ENCODE results near the gene RSPH1.

RSPH1 gene

DNA sequence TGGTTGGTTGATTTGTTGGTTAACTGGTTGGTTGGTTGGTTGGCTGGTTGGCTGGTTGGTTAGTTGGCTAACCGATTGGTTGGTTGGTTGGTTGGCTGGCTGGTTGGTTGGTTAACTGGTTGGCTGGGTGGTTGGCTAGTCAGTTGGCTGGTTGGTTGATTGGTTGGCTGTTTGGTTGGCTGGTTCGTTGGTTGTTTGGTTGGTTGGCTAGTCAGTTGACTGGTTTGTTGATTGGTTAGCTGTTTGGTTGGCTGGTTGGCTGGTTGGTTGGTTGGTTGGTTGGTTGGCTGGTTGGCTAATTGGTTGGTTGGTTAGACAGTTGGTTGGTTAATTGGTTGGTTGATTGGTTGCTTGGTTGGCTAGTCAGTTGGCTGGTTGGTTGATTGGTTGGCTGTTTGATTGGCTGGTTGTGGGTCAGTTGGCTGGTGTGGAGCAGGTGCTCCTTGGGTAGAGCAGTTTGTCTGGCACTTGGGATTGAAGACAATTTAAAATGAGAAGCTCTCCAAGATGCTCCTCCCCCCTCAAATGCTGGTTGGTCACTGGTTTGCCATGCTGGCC lies 6.9 kb downstream of the RSPH1 start:
- ChIA-PET CTCF (no interaction called here), POLR2A (no interaction called here)
- TF ChIP-seq CTBP1 (IDR thresholded peaks at IDR 0.05; ENCODE audit: borderline replicate concordance): no peak
- TF ChIP-seq PKNOX1 (IDR thresholded peaks at IDR 0.05): no peak
- TF ChIP-seq LEF1 (IDR thresholded peaks at IDR 0.05; ENCODE audit: borderline replicate concordance): no peak
- no peak for TF ChIP-seq FOXK2 (IDR thresholded peaks at IDR 0.05)
- no peak for TF ChIP-seq SP1 (IDR thresholded peaks at IDR 0.05)
- TF ChIP-seq NFRKB (IDR thresholded peaks at IDR 0.05): no peak
- TF ChIP-seq L3MBTL2 (conservative IDR thresholded peaks at IDR 0.05): no peak
- TF ChIP-seq BHLHE40 (IDR thresholded peaks at IDR 0.05; ENCODE audit: borderline replicate concordance): no peak
- TF ChIP-seq TARDBP (IDR thresholded peaks at IDR 0.05): no peak
- no peak for TF ChIP-seq FOXM1 (IDR thresholded peaks at IDR 0.05; ENCODE audit: borderline replicate concordance)
- no peak for TF ChIP-seq ARNT (IDR thresholded peaks at IDR 0.05)
- no peak for TF ChIP-seq SUZ12 (IDR thresholded peaks at IDR 0.05)
- no peak for TF ChIP-seq ZNF384 (IDR thresholded peaks at IDR 0.05)
- no peak for TF ChIP-seq ELF4 (IDR thresholded peaks at IDR 0.05)
- no peak for TF ChIP-seq FOXA1 (IDR thresholded peaks at IDR 0.05)
- no peak for TF ChIP-seq HDGF (IDR thresholded peaks at IDR 0.05; ENCODE audit: borderline replicate concordance)
- DNase-seq (ENCODE audit: extremely low spot score): no peak

- DNase-seq (ENCODE audit: extremely low spot score): no peak
- ChIA-PET CTCF (no interaction called here), POLR2A (no interaction called here)
- TF ChIP-seq BHLHE40 (IDR thresholded peaks at IDR 0.05; ENCODE audit: borderline replicate concordance): no peak
- no peak for TF ChIP-seq ARNT (IDR thresholded peaks at IDR 0.05)
- no peak for TF ChIP-seq CTBP1 (IDR thresholded peaks at IDR 0.05; ENCODE audit: borderline replicate concordance)
- no peak for TF ChIP-seq SUZ12 (IDR thresholded peaks at IDR 0.05)
- TF ChIP-seq ZNF384 (IDR thresholded peaks at IDR 0.05): no peak
- no peak for TF ChIP-seq NFRKB (IDR thresholded peaks at IDR 0.05)
- TF ChIP-seq FOXM1 (IDR thresholded peaks at IDR 0.05; ENCODE audit: borderline replicate concordance): no peak
- TF ChIP-seq SP1 (IDR thresholded peaks at IDR 0.05): no peak
Measured at GRCh38 chr21:42486531-42486930, 9.5 kb downstream of the RSPH1 start.

DNA sequence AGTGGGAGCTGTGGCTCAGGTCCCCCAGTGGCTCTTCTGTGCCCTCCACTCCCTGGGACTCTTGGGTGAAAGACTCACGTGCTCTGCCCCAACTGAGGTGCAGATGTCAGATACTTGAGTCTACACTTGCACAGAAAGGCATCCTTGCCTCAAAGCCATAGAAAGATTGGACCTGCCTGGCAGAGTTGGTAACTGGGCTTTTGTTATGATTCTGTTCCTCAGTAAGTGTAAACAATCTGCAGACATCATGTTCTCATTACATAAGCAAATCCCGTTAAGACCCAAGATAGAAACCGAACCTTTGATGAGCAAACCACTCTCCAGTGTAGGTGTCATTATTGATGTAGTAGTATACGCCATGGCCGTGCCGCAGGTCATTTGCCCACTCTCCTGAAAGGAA lies 10.0 kb downstream of the RSPH1 start:
- CTCF ChIA-PET: no interaction called here
- TF ChIP-seq NFRKB (IDR thresholded peaks at IDR 0.05) (no peak), BHLHE40 (IDR thresholded peaks at IDR 0.05; ENCODE audit: borderline replicate concordance) (no peak), SUZ12 (IDR thresholded peaks at IDR 0.05) (no peak), FOXM1 (IDR thresholded peaks at IDR 0.05; ENCODE audit: borderline replicate concordance) (no peak), SP1 (IDR thresholded peaks at IDR 0.05) (no peak), FOXA1 (IDR thresholded peaks at IDR 0.05) (no peak), ELF4 (IDR thresholded peaks at IDR 0.05) (no peak), ZNF384 (IDR thresholded peaks at IDR 0.05) (no peak), TARDBP (IDR thresholded peaks at IDR 0.05) (no peak), LEF1 (IDR thresholded peaks at IDR 0.05; ENCODE audit: borderline replicate concordance) (no peak), CTBP1 (IDR thresholded peaks at IDR 0.05; ENCODE audit: borderline replicate concordance) (no peak), L3MBTL2 (conservative IDR thresholded peaks at IDR 0.05) (no peak), ARNT (IDR thresholded peaks at IDR 0.05) (no peak), PKNOX1 (IDR thresholded peaks at IDR 0.05) (no peak), FOXK2 (IDR thresholded peaks at IDR 0.05) (no peak), HDGF (IDR thresholded peaks at IDR 0.05; ENCODE audit: borderline replicate concordance) (no peak)
- no peak for DNase-seq (ENCODE audit: extremely low spot score)
- POLR2A ChIA-PET: no interaction called here

GRCh38 chr21:42484966-42485365 lies 11.1 kb downstream of the RSPH1 start:
- POLR2A ChIA-PET: no interaction called here
- CTCF ChIA-PET: no interaction called here
- no peak for DNase-seq (ENCODE audit: extremely low spot score)
- no peak for TF ChIP-seq HDGF (IDR thresholded peaks at IDR 0.05; ENCODE audit: borderline replicate concordance)
- no peak for TF ChIP-seq FOXA1 (IDR thresholded peaks at IDR 0.05)
- TF ChIP-seq FOXK2 (IDR thresholded peaks at IDR 0.05): no peak
- TF ChIP-seq SUZ12 (IDR thresholded peaks at IDR 0.05): no peak
- TF ChIP-seq TARDBP (IDR thresholded peaks at IDR 0.05): no peak
- TF ChIP-seq FOXM1 (IDR thresholded peaks at IDR 0.05; ENCODE audit: borderline replicate concordance): no peak
- TF ChIP-seq ZNF384 (IDR thresholded peaks at IDR 0.05): no peak
- TF ChIP-seq PKNOX1 (IDR thresholded peaks at IDR 0.05): no peak
- TF ChIP-seq ELF4 (IDR thresholded peaks at IDR 0.05): no peak
- no peak for TF ChIP-seq NFRKB (IDR thresholded peaks at IDR 0.05)
- TF ChIP-seq LEF1 (IDR thresholded peaks at IDR 0.05; ENCODE audit: borderline replicate concordance): no peak
- no peak for TF ChIP-seq SP1 (IDR thresholded peaks at IDR 0.05)
- no peak for TF ChIP-seq BHLHE40 (IDR thresholded peaks at IDR 0.05; ENCODE audit: borderline replicate concordance)
- TF ChIP-seq CTBP1 (IDR thresholded peaks at IDR 0.05; ENCODE audit: borderline replicate concordance): no peak
- TF ChIP-seq ARNT (IDR thresholded peaks at IDR 0.05): no peak
- no peak for TF ChIP-seq L3MBTL2 (conservative IDR thresholded peaks at IDR 0.05)

- no peak for DNase-seq (ENCODE audit: extremely low spot score)
- ChIA-PET POLR2A (no interaction called here), CTCF (no interaction called here)
- TF ChIP-seq ELF4 (IDR thresholded peaks at IDR 0.05) (no peak), FOXK2 (IDR thresholded peaks at IDR 0.05) (no peak), ARNT (IDR thresholded peaks at IDR 0.05) (no peak), NFRKB (IDR thresholded peaks at IDR 0.05) (no peak), L3MBTL2 (conservative IDR thresholded peaks at IDR 0.05) (no peak), FOXM1 (IDR thresholded peaks at IDR 0.05; ENCODE audit: borderline replicate concordance) (no peak), CTBP1 (IDR thresholded peaks at IDR 0.05; ENCODE audit: borderline replicate concordance) (no peak), PKNOX1 (IDR thresholded peaks at IDR 0.05) (no peak), SUZ12 (IDR thresholded peaks at IDR 0.05) (no peak), LEF1 (IDR thresholded peaks at IDR 0.05; ENCODE audit: borderline replicate concordance) (no peak), HDGF (IDR thresholded peaks at IDR 0.05; ENCODE audit: borderline replicate concordance) (no peak), TARDBP (IDR thresholded peaks at IDR 0.05) (no peak), ZNF384 (IDR thresholded peaks at IDR 0.05) (no peak), FOXA1 (IDR thresholded peaks at IDR 0.05) (no peak), BHLHE40 (IDR thresholded peaks at IDR 0.05; ENCODE audit: borderline replicate concordance) (no peak)
Measured at GRCh38 chr21:42481169-42481568, 14.9 kb downstream of the RSPH1 start.

Data from HEK293T (cell line).